ENCODE data around the gene BLNK.

The BLNK gene

GRCh38 chr10:96287392-96288105 lies 16.2 kb upstream of the BLNK start:
- Histone ChIP-seq H3K9me3 (ENCODE audit: control insufficient read depth, insufficient read depth, low read depth, low read length) (no peaks in the 10 kb centered on the region), H3K9ac (ENCODE audit: low read length) (no peak overlapping the region), H3K27me3 (ENCODE audit: control insufficient read depth, insufficient read depth, low read length) (no peaks in the 10 kb centered on the region), H3K4me1 (ENCODE audit: control insufficient read depth, insufficient read depth, low read length) (peaks cover 10% of the 10 kb centered on the region; the same call in 1 of the 2 replicates), H3K27ac (ENCODE audit: low read depth, low read length) (no peak overlapping the region), H3K4me3 (ENCODE audit: low read depth, low read length) (no peak overlapping the region), H3K36me3 (ENCODE audit: control insufficient read depth, insufficient read depth, low read length) (no peaks in the 10 kb centered on the region)

GRCh38 chr10:96285331-96285752 lies 14.0 kb upstream of the BLNK start:
- Histone ChIP-seq H3K36me3 (ENCODE audit: control insufficient read depth, insufficient read depth, low read length) (no peaks in the 10 kb centered on the region), H3K9ac (ENCODE audit: low read length) (no peak overlapping the region), H3K4me3 (ENCODE audit: low read depth, low read length) (no peak overlapping the region), H3K27me3 (ENCODE audit: control insufficient read depth, insufficient read depth, low read length) (no peaks in the 10 kb centered on the region), H3K9me3 (ENCODE audit: control insufficient read depth, insufficient read depth, low read depth, low read length) (no peaks in the 10 kb centered on the region), H3K27ac (ENCODE audit: low read depth, low read length) (no peak overlapping the region), H3K4me1 (ENCODE audit: control insufficient read depth, insufficient read depth, low read length) (peaks cover 10% of the 10 kb centered on the region; the same call in 1 of the 2 replicates)

- Histone ChIP-seq H3K27ac (ENCODE audit: low read depth, low read length) (no peak overlapping the region), H3K4me1 (ENCODE audit: control insufficient read depth, insufficient read depth, low read length) (peaks cover 16% of the 10 kb centered on the region; the same call in 1 of the 2 replicates), H3K9me3 (ENCODE audit: control insufficient read depth, insufficient read depth, low read depth, low read length) (no peaks in the 10 kb centered on the region), H3K4me3 (ENCODE audit: low read depth, low read length) (no peak overlapping the region), H3K36me3 (ENCODE audit: control insufficient read depth, insufficient read depth, low read length) (no peaks in the 10 kb centered on the region), H3K27me3 (ENCODE audit: control insufficient read depth, insufficient read depth, low read length) (no peaks in the 10 kb centered on the region), H3K9ac (ENCODE audit: low read length) (no peak overlapping the region)
These were observed 12.4 kb upstream of the BLNK start for GRCh38 chr10:96283756-96284155.

- no peak overlapping the region for H3K27ac ChIP-seq (ENCODE audit: low read depth, low read length)
- no peaks in the 10 kb centered on the region for H3K27me3 ChIP-seq (ENCODE audit: control insufficient read depth, insufficient read depth, low read length)
- H3K4me3 ChIP-seq (ENCODE audit: low read depth, low read length) = no peak overlapping the region
- H3K9me3 ChIP-seq (ENCODE audit: control insufficient read depth, insufficient read depth, low read depth, low read length) = no peaks in the 10 kb centered on the region
- H3K4me1 ChIP-seq (ENCODE audit: control insufficient read depth, insufficient read depth, low read length) = peaks cover 16% of the 10 kb centered on the region; the same call in 1 of the 2 replicates
- no peak overlapping the region for H3K9ac ChIP-seq (ENCODE audit: low read length)
- no peaks in the 10 kb centered on the region for H3K36me3 ChIP-seq (ENCODE audit: control insufficient read depth, insufficient read depth, low read length)
These were observed 12.0 kb upstream of the BLNK start for GRCh38 chr10:96283351-96283750.

GRCh38 chr10:96281444-96282029 lies 10.2 kb upstream of the BLNK start:
- H3K27me3 ChIP-seq (ENCODE audit: control insufficient read depth, insufficient read depth, low read length) = no peaks in the 10 kb centered on the region
- no peak overlapping the region for H3K9ac ChIP-seq (ENCODE audit: low read length)
- no peak overlapping the region for H3K4me3 ChIP-seq (ENCODE audit: low read depth, low read length)
- no peaks in the 10 kb centered on the region for H3K9me3 ChIP-seq (ENCODE audit: control insufficient read depth, insufficient read depth, low read depth, low read length)
- peaks cover 12% of the 10 kb centered on the region; the same call in 1 of the 2 replicates for H3K4me1 ChIP-seq (ENCODE audit: control insufficient read depth, insufficient read depth, low read length)
- no peaks in the 10 kb centered on the region for H3K36me3 ChIP-seq (ENCODE audit: control insufficient read depth, insufficient read depth, low read length)
- no peak overlapping the region for H3K27ac ChIP-seq (ENCODE audit: low read depth, low read length)

- Histone ChIP-seq H3K9me3 (ENCODE audit: control insufficient read depth, insufficient read depth, low read depth, low read length) (no peaks in the 10 kb centered on the region), H3K27ac (ENCODE audit: low read depth, low read length) (no peak overlapping the region), H3K36me3 (ENCODE audit: control insufficient read depth, insufficient read depth, low read length) (no peaks in the 10 kb centered on the region), H3K4me3 (ENCODE audit: low read depth, low read length) (no peak overlapping the region), H3K4me1 (ENCODE audit: control insufficient read depth, insufficient read depth, low read length) (peaks cover 12% of the 10 kb centered on the region; the same call in 1 of the 2 replicates), H3K27me3 (ENCODE audit: control insufficient read depth, insufficient read depth, low read length) (no peaks in the 10 kb centered on the region), H3K9ac (ENCODE audit: low read length) (no peak overlapping the region)
These were observed 9.5 kb upstream of the BLNK start for GRCh38 chr10:96280859-96281258.

- Histone ChIP-seq H3K9me3 (ENCODE audit: control insufficient read depth, insufficient read depth, low read depth, low read length) (no peaks in the 10 kb centered on the region), H3K36me3 (ENCODE audit: control insufficient read depth, insufficient read depth, low read length) (no peaks in the 10 kb centered on the region), H3K9ac (ENCODE audit: low read length) (no peak overlapping the region), H3K27me3 (ENCODE audit: control insufficient read depth, insufficient read depth, low read length) (no peaks in the 10 kb centered on the region), H3K4me1 (ENCODE audit: control insufficient read depth, insufficient read depth, low read length) (peaks cover 5% of the 10 kb centered on the region; the same call in 1 of the 2 replicates), H3K4me3 (ENCODE audit: low read depth, low read length) (no peak overlapping the region), H3K27ac (ENCODE audit: low read depth, low read length) (no peak overlapping the region)
These were observed 7.8 kb upstream of the BLNK start for GRCh38 chr10:96279191-96279641.

- Histone ChIP-seq H3K9ac (ENCODE audit: low read length) (no peak overlapping the region), H3K36me3 (ENCODE audit: control insufficient read depth, insufficient read depth, low read length) (no peaks in the 10 kb centered on the region), H3K4me1 (ENCODE audit: control insufficient read depth, insufficient read depth, low read length) (peaks cover 5% of the 10 kb centered on the region; the same call in 1 of the 2 replicates), H3K27me3 (ENCODE audit: control insufficient read depth, insufficient read depth, low read length) (no peaks in the 10 kb centered on the region), H3K9me3 (ENCODE audit: control insufficient read depth, insufficient read depth, low read depth, low read length) (no peaks in the 10 kb centered on the region), H3K27ac (ENCODE audit: low read depth, low read length) (no peak overlapping the region), H3K4me3 (ENCODE audit: low read depth, low read length) (no peak overlapping the region)
These were observed 5.5 kb upstream of the BLNK start for GRCh38 chr10:96276831-96277230.

- Histone ChIP-seq H3K36me3 (ENCODE audit: control insufficient read depth, insufficient read depth, low read length) (no peaks in the 10 kb centered on the region), H3K4me3 (ENCODE audit: low read depth, low read length) (no peak overlapping the region), H3K9ac (ENCODE audit: low read length) (no peak overlapping the region), H3K9me3 (ENCODE audit: control insufficient read depth, insufficient read depth, low read depth, low read length) (no peaks in the 10 kb centered on the region), H3K4me1 (ENCODE audit: control insufficient read depth, insufficient read depth, low read length) (peaks cover 5% of the 10 kb centered on the region; the same call in 1 of the 2 replicates), H3K27ac (ENCODE audit: low read depth, low read length) (no peak overlapping the region), H3K27me3 (ENCODE audit: control insufficient read depth, insufficient read depth, low read length) (no peaks in the 10 kb centered on the region)
These were observed 5.1 kb upstream of the BLNK start for GRCh38 chr10:96276426-96276825.

GRCh38 chr10:96275685-96276418 lies 4.5 kb upstream of the BLNK start:
- peaks cover 5% of the 10 kb centered on the region; the same call in 1 of the 2 replicates for H3K4me1 ChIP-seq (ENCODE audit: control insufficient read depth, insufficient read depth, low read length)

More at GRCh38 chr10:96275685-96276418, 4.5 kb upstream of the BLNK start:
- Histone ChIP-seq H3K27me3 (ENCODE audit: control insufficient read depth, insufficient read depth, low read length) (no peaks in the 10 kb centered on the region), H3K36me3 (ENCODE audit: control insufficient read depth, insufficient read depth, low read length) (no peaks in the 10 kb centered on the region), H3K4me3 (ENCODE audit: low read depth, low read length) (no peak overlapping the region), H3K9ac (ENCODE audit: low read length) (no peak overlapping the region), H3K9me3 (ENCODE audit: control insufficient read depth, insufficient read depth, low read depth, low read length) (no peaks in the 10 kb centered on the region), H3K27ac (ENCODE audit: low read depth, low read length) (no peak overlapping the region)

All from HUES6 (cell line).